Islet of Langerhans (tissue), 1 donor: Measurements from ENCODE around the gene FAM168A.
"Not testable (repeated sequence)": the region's sequence is repeated elsewhere in the genome, so short reads cannot be mapped to it uniquely, and the experiment has no call there.

Experiments used
- FAIRE-seq: peaks from one replicate; lab custom pipeline; 2011; peaks lifted over from hg19 to GRCh38; lab: Jason Lieb, UNC

Gene FAM168A

DNA sequence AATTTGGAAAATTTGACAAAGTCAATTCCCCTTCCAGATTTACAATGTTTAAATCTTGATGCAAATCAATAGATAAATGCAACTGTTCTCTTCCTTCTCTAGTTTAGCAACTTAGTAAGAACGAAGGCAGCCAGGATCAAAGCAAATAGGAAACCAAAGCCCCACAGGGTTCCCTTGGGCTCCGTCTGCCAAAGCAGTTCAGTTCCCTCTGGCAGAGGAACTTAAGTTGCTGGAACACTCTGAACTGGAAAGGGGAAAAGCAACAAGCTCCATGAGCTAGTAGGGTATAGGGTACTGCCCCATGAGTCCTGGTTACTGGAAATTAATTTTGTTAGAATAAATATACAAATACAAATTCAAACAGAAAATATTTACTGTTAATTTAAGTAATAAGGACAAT is 130.4 kb downstream of the FAM168A start:
- no peak for FAIRE-seq

DNA sequence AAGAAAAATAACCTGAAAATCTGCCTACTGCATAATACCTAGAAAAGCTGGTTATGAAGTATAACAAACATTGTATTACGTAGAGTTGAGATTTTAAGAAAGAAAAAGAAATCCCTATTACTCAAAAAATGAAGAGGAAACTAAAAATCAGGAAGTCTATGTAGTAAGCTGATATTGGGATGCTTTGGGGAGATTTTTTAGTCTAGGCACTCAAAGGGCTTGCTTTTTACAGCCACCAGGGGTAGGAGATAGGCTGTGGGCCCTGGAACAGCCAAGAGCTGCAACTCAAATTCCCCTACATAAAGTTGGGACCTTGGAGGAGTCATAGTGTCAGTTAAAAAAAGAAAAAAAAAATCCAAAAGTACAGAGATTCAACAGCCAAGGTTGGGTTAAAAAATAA is 131.3 kb downstream of the FAM168A start:
- FAIRE-seq = no peak

DNA sequence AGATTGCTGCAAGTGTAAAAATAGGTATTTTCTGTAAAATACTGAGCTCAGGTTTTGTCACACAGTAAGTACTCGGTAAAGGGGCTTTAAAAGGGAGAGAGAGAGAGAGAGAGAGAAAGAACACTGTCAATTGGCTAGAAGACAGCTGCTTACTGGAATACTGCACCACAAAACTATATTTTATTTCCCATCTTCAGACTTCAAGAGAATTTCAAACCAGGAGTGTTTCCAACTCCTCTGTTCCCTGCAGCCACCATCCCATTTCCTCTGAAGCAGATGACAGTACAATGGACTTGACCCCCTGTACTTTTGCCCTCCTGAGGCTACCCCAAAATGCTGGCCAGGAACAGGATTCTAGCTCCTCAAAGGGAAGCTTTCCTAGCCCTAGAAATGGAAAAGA is 132.0 kb downstream of the FAM168A start:
- no peak for FAIRE-seq

DNA sequence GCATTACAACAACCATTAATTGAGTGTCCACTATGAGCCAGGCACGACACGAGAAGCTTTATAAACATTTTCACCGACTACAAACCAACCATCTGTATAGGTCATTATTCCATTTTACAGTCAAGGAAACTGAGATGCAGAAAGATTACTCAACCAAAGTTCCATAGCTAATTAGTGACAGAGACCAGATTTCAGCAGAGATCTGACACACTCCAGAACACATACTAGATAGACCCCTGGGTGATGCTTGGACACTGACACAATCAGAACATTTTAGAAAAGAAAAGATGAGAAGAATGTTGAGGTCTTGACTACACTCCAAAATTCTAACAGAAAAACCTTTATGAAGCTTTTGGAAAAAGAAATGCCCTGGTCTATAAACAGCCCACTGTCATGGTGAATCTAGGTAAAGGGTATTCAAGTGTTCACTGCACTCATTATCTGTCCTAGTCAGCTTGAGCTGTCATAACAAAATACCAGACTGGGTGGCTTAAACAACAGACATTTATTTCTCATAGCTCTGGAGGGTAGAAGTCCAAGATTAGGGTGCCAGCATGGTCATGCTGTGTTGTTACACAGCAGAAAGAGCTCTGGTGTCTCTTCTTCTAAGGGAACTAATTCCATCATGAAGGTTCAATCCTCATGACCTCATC is 132.8 kb downstream of the FAM168A start:
- no peak for FAIRE-seq

DNA sequence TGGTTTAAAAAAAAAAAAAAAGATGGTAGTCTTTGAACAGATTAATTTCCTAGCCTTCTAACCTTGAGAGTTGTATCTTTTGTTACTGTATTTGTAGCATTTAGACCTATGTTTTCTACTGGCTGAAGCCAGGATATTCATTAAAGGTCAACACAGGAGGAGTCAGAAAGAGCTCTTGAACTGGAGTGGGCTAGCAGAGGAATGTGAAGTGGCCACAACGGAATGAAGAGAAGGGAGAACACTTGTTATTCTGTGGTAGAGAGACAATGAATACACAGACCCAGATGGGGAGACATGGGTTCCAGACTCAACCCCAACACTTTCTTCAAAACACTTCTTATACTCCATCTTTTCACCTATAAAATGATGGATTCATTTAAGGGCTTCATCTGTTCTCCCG is 133.6 kb downstream of the FAM168A start:
- FAIRE-seq = no peak

DNA sequence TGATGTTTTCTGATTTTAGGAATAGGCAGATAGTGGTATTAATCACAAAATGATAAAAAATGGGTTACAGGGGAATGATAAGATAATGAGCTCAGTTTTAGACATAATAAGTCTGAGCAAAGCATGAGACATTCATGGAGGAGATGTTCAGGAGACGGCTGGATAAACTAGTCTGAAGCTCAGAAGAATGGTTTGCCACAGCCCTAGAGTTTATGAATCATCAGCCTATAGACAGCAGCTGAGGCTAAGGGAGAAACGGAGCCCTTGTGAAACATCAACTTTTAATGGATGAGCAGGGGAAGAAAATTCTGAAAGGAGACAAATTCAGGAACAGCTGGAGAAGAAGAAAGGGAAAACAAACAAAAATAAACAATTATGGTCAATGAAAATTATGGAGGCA is 134.6 kb downstream of the FAM168A start:
- no peak for FAIRE-seq

DNA sequence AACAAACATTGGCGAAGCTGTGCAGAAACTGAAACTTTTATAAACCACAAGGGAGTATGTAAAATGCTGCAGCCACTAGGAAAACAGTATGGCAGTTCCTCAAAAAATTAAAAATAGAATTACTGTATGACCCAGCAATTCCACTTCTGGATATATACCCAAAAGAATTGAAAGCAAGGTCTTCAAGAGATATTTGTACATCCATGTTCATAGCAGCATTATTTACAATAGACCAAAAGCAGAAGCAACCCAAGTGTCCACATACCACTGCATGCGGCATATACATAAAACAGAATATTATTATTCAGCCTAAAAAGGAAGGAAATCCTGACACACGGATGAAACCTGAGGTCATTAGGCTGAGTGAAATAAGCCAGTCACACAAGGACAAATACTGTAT is 135.9 kb downstream of the FAM168A start:
- no peak for FAIRE-seq

DNA sequence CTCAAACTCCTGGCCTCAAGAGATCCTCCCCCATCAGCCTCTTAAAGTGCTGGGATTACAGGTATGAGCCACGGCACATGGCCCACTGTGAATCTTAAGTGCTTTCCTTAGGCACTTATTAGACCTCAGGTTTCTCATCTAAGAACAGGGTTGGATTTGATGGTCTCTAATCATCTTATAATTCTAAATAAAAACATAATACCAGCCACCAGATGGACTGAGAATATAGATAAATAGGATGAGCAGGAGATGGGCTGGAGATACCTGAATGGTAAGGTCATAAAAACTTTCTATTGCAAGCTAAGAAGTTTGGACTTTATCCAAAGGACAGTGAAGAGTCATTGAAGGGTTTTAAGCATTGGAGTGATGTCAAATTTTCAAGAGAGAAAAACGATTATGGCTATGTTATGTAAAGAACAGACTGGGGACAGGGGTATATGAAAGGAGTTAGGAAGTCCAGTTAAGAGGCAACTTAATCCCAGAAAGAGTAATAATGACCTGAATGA is 136.5 kb downstream of the FAM168A start:
- no peak for FAIRE-seq

DNA sequence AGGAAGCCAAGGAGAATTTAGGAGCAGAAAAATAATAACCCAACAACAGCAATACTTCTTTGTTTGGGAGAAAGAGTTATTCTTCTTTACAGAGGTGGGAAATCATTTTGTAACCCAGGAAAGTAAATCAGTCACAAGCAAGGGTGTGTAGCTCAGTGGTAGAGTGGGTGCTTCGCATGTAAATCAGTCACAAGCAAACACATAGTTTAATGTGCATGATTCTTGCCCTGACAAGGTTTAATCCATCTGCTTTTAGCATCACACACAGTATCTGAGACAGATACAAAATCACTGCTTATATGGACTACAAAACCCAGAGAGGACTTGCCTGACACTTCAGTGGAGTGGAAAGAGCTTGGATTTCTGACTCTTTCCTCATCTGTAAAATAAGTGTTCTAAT is 139.7 kb downstream of the FAM168A start:
- no peak for FAIRE-seq

DNA sequence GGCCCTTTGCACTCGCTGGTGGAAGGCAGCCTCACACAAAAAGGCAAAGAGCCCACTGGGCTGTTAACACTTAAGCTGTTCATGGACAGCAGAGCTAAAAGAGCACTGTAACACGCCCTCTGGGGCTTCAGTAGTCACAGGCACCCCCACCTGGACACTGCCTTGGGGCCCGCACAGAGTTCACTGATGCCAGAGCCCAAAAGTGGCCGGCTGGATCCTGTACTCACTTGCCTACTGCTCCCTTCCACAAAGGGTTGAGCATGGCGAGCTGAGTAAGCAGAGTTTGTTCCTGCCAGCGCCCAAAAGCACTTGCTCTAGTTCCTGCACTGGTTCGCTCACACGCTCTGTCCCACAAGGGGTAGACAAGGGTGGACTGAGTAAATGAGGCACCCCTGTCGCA is 142.9 kb downstream of the FAM168A start:
- no peak for FAIRE-seq

DNA sequence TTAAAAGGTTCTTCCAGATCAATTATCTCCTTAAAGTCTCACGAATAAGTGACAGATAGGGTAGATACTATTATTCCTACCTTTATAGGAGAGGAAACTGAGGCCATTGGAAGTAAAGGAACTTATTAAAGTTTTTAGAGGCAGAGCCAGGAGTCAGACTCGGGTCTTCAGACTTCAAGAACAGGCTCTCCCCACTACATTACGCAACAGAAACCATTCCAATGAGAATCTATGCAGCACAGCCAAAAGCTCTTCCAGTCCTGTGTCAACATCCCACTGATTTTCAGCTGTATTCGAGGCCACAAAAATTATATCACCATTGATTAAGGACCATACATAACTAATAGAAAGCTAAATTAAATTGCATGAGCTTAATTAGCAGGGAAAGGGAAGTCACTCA is 144.3 kb downstream of the FAM168A start:
- no peak for FAIRE-seq

DNA sequence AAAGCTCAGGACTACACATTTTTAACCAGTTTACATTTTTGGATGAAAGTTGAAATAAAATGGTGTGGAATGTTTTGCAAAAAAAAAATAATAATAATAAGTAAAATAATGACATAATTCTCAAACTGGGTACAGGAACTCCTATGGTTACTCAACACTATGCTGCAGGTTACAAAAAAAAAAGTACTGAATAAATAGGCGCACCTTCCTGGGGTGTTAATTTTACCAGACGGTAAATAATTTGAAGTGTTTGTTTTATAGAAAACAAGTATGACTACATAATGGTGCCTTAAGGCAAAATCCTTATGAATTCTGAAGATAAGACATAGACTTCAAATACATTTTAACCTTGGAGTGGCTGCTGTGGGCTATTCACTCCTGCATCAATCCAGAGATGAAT is 145.2 kb downstream of the FAM168A start:
- FAIRE-seq = no peak

DNA sequence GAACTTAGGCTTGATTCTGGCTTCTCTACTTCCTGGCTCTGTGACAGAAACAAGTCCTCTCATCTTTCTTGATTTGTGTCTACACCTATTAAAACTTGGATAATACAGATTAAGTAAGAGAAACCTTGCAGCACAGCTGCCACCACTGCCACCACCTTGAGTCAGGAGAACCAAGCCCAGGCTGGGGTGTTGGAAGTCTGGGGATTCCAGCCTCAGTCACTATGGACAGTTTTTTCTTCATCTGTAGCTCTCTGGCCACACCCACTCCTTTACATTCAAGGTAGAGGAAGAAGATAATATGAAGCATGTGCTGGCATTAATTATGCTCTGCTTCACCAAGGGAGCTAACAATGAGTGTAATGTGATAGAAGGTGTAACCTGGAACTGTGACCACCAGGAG is 146.0 kb downstream of the FAM168A start:
- FAIRE-seq = no peak

DNA sequence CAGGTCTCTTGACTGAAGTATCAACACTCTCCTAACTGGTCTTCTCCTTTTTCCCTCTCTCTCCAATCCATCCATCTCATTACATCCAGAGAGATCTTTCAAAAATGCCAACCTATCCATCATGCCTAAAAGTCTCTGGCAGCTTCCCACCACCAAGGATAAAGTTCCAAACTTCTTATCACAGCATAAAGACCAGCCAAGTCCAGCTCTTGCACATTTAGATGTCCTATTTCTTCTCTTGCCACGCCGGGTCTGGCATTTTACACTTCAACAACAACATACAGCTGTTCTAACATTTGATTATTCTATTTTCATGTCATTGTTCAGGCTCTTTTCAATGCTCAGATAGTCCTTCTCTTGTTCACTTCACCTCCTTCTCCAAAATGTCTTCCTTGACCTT is 151.1 kb downstream of the FAM168A start:
- FAIRE-seq = no peak

DNA sequence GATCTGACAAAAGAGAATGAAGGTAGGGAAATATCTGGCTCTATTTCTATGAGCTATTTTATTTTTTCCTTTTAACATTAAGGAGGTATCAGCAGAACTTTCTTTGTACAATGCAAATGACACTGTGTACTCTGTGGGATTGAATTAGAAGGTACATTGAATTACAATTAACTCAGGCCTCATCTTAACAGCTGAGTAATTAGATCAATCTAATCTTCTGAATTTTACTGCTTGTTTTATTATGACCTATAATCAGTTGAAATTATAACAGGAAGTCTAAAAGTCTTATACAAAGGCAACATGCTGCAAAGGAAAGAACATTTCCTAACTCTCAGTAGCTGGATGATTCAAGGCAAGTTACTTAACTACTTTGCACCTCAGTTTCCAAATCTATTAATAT is 151.9 kb downstream of the FAM168A start:
- FAIRE-seq = no peak

DNA sequence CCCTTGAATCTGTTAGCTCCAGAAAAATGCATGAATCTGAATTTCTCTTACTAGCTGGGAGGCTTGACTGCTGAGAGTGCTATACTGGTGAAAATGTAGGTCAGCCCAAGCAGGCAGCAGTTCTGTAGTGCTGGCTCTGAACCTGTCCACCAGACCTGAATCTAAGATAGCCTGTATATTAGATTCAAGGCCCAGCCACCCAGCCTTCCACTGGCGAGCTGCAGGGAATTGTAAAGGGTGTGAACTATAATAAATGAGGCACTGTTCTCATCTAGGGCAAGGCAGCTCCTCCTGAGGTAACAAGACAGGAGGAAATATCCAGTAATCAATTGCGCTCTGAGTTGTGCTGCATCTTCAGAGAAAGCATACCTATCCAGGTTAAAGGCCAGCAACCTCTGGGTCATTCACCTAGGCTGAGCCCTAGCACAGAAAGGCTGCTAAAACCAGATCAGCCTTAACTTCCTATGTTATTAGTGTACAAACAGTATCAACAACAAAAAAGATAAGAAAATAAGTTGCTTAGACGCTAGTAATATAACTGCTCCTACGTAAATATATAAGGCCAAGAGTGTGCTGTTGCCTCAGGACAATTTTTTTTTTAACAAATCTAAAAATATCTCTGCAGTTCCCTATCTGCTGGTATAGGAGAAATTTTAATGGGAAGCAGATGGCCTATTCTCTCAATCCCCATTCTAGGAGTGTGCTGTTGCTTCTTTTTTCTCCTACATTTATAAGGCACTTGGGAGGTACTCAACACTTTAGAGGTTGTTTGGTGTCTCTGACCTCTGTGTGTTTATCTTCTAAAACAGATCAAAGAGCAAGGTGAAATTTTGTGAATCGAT is 158.7 kb downstream of the FAM168A start:
- FAIRE-seq = no peak

DNA sequence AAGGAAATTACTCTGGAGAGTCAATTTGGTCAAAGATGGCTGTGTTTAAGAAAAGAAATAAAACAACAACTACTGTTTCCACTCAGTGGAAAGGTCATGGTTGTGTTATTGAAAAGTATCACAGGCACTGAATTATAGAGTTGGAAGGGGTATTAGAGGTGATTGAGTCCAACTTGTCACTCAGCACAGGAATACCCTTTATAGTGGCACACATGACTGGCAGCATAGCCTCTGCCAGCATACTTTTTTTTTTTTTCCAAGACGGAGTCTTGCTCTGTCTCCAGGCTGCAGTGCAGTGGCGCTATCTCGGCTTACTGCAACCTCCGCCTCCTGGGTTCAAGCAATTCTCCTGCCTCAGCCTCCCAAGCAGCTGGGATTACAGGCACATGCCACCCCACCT is 161.1 kb downstream of the FAM168A start:
- not testable (repeated sequence) for FAIRE-seq

DNA sequence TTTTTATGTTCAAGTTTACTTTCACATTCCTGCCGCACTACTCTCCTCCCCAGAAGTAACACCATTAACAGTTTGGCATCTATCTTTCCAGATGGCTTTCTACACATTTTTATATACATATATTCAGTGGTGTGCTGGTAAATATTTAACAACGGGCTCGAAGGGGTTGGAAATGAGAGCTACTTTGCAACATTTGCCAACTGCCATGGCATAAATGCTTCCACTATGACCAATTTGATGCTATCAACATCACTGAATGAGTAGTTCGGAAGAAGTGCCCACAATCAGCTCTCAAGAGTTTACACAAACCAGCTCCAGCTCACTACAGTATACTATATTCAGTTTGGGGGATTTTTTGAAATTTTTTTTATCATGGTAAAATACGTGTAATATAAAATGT is 166.5 kb downstream of the FAM168A start:
- no peak for FAIRE-seq

DNA sequence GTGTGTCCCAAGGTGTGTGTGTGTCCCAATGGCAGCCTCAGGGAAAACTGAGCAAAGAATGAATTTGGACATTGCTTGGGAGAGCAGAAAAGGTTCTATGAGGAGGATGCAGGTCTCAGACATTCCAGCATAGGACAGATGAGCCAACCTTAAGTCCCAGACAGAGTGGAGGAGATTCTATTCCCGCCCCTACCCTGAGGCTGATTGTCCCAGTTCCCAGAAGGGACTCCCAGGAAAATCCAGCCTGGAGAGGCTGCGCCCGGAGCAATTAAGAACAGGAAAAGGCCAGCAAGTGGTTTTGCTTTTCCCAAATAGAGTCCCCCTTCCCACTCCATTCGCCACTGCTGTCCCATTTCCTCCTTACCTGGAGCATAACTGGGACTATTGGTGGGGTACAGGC is 167.6 kb downstream of the FAM168A start:
- FAIRE-seq = no peak

DNA sequence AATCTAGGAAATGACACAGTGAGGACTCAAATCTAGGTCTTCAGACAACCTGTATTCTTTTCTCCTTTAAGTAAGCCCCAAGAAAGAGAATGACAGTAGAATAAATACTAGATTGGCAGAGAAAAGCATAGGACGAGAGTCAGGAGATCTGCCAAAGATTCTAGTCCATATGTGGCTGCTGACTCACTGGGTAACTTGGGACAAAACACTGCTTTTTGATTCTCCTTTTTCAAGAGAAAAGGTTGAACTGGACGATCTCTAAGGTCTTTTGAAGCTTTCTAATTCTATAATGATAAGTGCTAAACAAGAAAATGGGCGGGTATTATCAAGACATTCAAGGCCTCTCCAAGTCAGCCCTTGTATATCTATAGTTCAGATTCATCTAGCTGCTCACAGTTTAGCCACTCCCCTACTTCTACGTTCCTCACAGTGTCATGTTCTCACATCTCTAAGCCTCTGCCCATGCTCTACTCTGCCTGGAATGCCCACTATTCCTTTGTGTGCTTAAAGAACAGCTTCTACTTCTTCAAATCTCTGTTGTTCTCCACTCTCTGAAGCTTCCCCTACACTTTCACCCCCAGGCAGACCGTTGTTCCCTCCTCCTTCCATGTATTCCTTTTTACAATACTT is 168.7 kb downstream of the FAM168A start:
- no peak for FAIRE-seq

DNA sequence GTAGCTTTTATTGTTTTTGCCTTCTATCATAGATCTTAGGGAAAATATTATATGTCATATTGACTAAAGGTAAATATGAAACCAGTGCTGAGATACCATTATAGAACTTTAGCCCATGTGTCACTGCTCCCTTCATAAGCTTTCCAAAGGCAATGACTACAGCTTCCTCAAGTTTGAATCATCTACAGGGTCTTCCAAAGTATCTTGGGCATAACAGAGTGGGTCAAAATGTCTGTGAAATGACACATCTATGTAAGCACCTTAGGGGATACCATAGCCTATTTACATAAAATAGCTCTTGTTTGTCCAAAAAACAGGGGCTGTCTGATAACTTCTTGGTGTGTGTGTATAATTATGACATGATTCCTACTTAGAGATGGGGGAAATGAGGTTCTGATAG is 169.2 kb downstream of the FAM168A start:
- FAIRE-seq = no peak

DNA sequence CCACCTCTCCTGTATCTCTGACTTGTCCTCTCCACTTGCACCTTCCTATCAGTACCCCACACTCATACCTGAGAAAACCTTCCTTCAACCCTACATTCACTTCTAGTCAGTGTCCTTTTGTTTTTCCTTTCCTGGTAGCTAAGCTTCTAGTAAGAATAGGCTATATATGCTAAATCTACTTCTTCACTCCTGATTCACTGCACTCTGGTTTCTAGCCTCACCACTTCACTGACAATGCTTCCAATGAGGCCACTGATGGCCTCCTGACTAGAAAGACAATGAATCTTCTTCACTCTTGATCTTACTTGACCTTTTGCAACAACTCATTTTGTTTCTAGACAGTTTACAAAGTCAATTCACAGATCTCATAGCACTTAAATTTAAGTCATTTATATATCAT is 169.7 kb downstream of the FAM168A start:
- FAIRE-seq = no peak

DNA sequence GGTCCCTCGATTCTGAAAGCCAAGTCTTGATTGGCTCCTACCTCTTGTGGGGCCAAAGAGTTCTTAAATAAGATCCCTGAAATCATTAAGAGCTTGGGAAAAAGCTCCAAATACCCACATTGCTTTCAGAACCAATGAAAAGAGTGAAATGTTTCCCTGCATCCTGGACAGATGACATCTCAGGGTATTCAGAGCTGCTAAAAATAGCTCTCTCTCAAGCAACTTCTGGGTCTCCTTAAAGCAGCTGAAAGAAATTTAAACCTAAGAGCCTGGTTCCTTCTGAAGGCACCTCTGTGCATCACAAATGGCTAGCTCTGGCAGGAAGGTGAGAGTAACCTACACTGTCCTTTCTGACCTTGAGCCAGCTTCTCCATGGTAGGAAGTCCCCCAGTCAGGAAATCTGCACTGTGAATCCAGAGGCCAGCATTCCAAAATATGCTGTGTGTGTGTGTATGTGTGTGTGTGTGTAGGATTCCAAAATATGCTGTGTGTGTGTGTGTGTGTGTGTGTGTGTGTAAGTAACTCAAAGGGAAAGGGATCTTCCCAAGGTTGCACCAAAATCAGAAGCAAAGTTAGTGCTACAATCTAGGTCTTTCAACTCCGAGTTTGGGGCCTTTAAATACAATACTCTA is 171.6 kb downstream of the FAM168A start:
- FAIRE-seq = no peak
